Transverse colon (tissue), 4 donors: ENCODE measurements around the gene STPG3.

Experiments
- EP300 ChIP-seq: sonication (generic); formaldehyde crosslinking; IDR thresholded peaks from one replicate; pipeline ENCODE4 v1.6.1; 2017; ENCODE audit warnings: antibody characterized with exemption, low read depth
- POLR2AphosphoS5 ChIP-seq, 3 donors: sonication (generic); formaldehyde crosslinking; IDR thresholded peaks; one replicate each; pipeline ENCODE4 v1.6.1; 2016; ENCODE audit warnings: antibody characterized with exemption in 3 of 3
- TF ChIP-seq, protein P1 (sequence below), 5 experiments: fragments of 200-600 bp in 3 of 5; fragments of 450-650 bp in 2 of 5; sonication (generic) in 3 of 5; IDR thresholded peaks; 1 replicate in 2 of 5; 2 replicates in 3 of 5; pipeline ENCODE4 v1.5.1; 2016 to 2017; ENCODE audit warnings: antibody characterized with exemption in 5 of 5, inconsistent platforms in 3 of 5, mild to moderate bottlenecking in 2 of 5, moderate library complexity in 1 of 5

DNA sequence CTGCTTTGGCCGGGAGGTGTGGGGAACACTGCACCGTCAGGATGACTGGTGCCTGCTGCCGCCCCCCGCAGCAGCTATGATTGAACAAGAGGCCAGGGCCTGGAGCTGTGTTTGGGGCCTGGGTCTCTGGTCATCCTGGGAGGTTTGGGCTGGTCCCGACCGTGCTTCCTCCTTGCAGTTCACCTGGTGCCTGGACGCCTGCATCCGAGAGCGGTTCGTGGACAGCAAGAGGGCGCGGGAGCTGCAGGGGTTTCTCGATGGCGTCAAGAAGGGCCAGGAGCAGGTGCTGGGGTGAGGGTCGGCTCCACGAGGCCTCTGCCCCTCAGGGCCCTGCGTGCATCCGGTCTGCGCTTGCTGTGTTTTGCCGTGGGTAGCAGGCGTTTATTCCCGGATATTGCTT, 13.0 kb downstream of the STPG3 start:
- TF ChIP-seq, protein P1, sequence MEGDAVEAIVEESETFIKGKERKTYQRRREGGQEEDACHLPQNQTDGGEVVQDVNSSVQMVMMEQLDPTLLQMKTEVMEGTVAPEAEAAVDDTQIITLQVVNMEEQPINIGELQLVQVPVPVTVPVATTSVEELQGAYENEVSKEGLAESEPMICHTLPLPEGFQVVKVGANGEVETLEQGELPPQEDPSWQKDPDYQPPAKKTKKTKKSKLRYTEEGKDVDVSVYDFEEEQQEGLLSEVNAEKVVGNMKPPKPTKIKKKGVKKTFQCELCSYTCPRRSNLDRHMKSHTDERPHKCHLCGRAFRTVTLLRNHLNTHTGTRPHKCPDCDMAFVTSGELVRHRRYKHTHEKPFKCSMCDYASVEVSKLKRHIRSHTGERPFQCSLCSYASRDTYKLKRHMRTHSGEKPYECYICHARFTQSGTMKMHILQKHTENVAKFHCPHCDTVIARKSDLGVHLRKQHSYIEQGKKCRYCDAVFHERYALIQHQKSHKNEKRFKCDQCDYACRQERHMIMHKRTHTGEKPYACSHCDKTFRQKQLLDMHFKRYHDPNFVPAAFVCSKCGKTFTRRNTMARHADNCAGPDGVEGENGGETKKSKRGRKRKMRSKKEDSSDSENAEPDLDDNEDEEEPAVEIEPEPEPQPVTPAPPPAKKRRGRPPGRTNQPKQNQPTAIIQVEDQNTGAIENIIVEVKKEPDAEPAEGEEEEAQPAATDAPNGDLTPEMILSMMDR (IDR thresholded peaks at IDR 0.05) = no peak
- TF ChIP-seq EP300 = no peak
- TF ChIP-seq POLR2AphosphoS5 (IDR thresholded peaks at IDR 0.05) = no peak
